ENCODE measurements around the gene SAA1.
"Not testable (repeated sequence)": the region's sequence is repeated elsewhere in the genome, so short reads cannot be mapped to it uniquely, and the experiment has no call there.

SAA1 gene

GRCh38 chr11:18265949-18266348 lies at the start of gene SAA1:
SAA1 (plus strand) TSS chr11:18266264; CDS start chr11:18266888, 624 bp downstream.
- no peak for DNase-seq

DNA sequence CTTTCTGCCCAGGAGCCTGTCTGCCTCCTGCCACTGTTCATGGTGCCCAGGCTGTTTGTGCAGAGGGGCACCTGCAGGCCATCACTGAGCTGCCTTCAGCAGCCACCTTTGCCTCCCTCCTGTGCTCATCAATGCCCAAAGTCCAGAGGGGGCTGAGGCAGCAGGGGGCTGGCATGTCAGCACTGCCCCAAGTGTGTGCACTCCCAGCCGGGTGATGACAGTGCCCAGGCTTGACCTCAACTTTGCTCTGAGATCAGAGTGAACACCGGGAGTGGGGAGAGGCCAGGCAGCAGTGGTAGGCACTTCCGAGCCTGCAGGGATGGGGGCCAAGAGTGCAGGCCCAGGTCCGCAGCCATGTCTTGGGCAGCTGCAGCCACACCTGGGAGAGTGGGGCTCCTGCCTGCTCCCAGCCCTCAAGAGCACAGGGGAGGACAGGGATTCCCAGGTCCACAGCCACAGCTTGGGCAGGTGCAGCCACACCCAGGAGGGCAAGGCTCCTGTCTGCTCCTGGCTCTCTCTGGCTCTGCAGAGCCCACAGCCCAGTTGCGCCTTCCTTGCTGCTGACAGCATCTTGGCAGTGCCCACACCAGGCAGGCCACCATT lies 44.7 kb upstream of the SAA1 start:
- no peak for DNase-seq

DNA sequence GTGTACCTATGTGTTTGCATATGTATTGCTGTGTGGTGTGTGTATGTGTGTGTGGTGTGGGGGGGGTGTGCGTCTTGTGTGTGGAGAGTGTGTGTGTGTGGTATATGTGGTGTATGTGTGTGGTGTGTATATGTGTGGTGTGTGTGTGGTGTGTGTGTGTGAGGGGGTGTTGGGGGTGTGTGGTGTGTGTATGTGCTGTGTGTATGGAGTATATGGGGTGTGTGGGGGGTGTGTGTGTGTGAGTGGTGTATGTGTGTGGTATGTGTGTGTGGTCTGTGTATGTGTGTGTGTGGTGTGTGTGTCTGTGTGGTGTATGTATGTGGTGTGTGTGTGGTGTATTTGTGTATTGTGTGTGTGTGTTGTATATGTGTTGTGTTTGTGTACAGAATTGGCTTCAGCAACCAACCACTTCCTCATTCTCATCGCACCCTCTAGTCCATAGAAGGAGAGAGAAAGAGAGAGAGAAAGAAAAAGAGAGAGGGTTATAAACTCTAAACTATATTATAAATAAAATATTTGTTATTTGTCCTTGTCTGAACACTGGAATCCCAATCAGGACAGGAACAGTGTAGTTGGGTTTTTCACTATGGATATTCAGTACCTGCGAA lies 43.1 kb upstream of the SAA1 start:
- no peak for DNase-seq

GRCh38 chr11:18223591-18224387 lies 42.3 kb upstream of the SAA1 start:
- peak; percentile 76 for DNase-seq

- DNase-seq: no peak
Observed at GRCh38 chr11:18225913-18226312, 40.2 kb upstream of the SAA1 start.

DNA sequence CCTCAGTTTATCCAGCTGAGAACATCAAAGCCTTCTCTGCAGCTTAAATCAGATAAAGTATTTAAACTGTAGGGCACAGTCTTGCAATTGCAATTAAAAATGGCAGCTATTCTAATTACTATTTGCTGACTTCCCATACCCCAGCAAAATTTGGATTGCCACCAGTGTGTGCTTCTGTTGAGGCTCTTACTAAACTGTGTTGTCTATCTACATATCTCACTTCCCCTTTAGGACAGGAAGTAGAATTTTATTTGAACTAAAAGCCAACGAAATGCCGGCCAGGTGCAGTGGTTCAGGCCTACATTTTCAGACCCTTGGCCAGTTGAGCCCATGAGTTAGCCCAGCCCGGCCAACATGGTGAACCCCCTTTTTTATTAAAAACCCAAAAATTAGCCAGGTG lies 36.6 kb upstream of the SAA1 start:
- no peak for DNase-seq

DNA sequence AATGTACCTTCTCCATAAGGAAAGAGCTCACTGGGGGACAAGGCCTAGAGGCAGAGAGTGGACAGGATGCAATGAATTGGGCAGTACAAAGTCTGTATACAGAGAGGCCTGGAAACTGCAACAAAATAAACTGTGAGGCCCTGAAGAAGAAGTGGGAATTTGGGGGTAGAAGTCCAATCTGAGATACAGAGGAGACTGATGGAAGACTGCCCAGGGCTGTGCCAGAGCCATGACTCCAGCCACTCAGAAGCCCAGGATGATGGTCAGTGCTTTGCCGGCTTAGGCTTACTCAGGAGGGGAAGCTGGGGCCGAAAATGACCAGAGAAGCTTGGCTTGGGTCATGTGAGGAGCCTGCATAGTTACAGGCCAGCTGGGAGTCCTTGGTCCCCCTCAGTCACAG lies 35.2 kb upstream of the SAA1 start:
- DNase-seq: no peak

- no peak for DNase-seq
Observed at GRCh38 chr11:18233912-18234311, 32.2 kb upstream of the SAA1 start.

DNA sequence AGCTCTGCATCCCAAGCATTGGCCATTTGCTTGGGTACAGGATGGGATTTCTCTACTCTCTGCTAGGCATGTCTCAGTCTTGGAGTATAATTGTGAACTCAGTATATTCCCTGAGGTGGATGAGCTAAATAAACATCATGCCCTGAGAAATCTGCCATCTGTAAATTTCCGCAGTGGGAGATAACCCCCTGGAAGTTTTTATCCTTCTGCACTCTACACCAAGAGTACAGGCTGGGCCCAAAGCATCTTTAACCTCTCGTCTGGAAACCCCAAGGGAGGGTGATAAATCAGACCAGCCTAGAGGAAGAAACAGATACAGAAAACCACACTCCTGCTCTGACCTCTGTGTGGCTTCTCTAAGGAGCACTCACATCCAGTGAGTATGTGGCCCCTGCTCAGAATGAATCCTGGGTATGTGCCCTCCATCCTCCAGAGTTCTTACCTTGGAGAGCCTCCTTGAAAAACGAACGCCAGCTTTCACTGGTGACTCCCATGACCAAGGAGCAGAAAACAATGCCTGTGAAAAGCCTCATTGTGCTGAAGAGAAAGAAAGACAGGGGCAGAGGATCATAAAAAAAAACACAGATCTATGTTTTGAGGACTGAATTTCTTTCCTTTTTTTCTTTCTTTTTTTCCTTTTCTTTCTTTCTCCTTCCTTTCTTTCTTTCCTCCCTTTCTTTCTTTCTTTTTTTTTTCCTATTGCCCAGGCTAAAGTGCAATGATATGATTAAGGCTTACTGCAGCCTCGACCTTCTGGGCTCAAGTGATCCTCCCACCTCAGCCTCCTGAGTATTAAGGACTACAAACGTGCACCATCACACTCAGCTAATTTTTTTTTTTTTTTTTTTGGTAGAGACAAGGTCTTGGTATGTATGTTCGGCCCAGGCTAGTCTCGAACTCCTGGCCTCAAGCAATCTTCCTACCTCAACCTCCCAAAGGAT lies 30.4 kb upstream of the SAA1 start:
- DNase-seq: no peak

DNA sequence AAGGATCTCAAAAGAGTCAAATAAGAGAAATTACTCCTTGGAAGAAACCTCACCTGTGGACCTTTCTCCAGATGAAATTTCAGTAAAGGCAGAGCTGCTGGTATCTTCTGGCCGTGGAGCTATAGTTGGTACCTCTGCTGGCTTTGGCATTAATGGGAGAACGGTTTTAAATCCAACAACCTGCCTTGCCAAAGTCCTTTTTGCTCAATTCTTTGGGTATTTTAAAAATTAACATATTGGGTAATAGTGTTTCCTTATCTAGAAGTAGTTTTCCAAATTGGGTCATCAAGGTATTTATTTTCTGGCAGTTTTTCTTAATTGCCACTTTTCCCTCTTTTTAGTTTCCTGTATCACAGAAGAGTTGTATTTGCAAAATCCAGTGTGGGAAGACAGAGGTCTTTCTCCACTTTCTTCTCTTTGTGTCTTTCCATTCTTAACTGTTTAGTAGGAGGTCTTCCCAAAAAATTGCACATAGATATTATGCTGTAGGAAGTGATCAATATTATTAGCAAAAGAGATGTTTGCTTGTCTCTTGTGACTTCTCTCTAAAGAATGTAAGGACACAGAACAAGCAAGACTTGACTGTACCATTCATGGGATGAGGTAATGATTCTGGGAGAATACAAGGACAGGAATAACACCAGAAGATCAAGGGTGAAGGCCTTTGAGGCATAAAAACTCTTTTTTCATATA lies 29.3 kb upstream of the SAA1 start, which contains the start of gene SAA4:
TSS of gene SAA4 (minus strand) at position 139 of the 693 bp plus-strand sequence. CDS start 876 bp downstream, outside the sequence.
- no peak for DNase-seq

GRCh38 chr11:18239655-18240054 lies 26.4 kb upstream of the SAA1 start:
- DNase-seq: no peak

- DNase-seq: peak; percentile 74
Observed at GRCh38 chr11:18243783-18244362, 22.2 kb upstream of the SAA1 start.

GRCh38 chr11:18245396-18245795 lies 20.7 kb upstream of the SAA1 start:
- no peak for DNase-seq

GRCh38 chr11:18246379-18247190 lies 19.5 kb upstream of the SAA1 start:
- not testable (repeated sequence) for DNase-seq

GRCh38 chr11:18247191-18247581 lies 18.9 kb upstream of the SAA1 start:
- DNase-seq: not testable (repeated sequence)

- no peak for DNase-seq
Observed at GRCh38 chr11:18248561-18248960, 17.5 kb upstream of the SAA1 start, which contains the start of gene SAA2. SAA2 (minus strand) TSS chr11:18248668; CDS start chr11:18248011, 657 bp downstream.

- DNase-seq: no peak
Observed at GRCh38 chr11:18253233-18253632, 12.8 kb upstream of the SAA1 start.

DNA sequence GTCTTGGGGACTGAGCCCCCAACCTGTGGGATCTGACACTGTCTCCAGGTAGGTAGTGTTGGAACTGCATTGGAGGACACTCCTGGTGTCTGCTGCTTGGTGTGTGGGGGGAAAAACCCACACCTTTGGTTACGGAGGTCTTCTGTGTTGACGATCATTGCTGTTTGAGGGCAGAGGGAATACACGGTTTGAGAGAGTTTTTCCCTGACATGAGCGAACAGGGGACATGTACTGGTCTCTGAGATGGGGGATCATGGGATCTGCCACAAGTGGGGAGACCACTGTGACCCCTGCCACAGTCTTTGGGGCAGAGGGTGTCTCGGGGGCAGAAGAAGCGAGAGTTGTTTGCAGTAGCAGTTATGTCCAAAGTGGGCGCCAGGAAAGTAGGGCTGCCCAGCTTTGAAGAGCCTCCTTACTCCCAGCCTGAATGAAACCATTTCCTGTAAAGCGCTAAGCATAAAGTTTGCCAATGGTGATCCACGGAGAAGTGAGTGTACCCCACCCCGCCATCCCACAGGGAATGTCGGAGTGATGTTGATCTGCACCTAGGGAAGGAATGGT lies 12.2 kb upstream of the SAA1 start:
- no peak for DNase-seq

- DNase-seq: no peak
Observed at GRCh38 chr11:18254781-18255361, 11.2 kb upstream of the SAA1 start.

DNA sequence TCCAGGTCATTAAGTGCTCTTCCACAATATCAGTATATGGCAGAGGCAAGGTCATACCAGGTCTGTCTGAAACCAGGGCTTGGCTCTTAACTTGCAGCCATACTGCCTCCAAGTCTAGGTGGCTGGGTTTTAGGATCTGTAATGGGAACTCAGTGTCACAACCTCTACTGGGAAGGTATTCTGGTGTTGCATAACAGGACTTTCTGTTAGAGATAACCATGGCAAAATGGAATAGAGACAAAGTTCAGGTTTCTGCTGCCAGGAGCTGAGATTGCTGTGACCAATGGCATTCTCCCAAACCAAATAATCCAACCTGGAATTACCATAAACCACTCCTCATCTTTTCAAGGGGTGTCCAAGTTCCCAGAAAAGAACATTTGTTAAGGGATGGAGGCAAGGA lies 6.8 kb upstream of the SAA1 start:
- DNase-seq: no peak

All from NCI-H82 (cell line).